GM23248 (cell line): ENCODE results near the gene MPZL3.

Experiments
- EZH2 ChIP-seq: fragments of 200-600 bp; sonication (generic); IDR thresholded peaks from 2 replicates; pipeline ENCODE4 v1.6.1; 2018; ENCODE audit warnings: antibody characterized with exemption, mild to moderate bottlenecking; ENCODE audit not compliant: insufficient read depth, poor library complexity, severe bottlenecking
- EZH2phosphoT487 ChIP-seq: fragments of 200-600 bp; sonication (generic); IDR thresholded peaks from 2 replicates; pipeline ENCODE4 v1.6.1; 2018; ENCODE audit warnings: antibody characterized with exemption, moderate library complexity, mild to moderate bottlenecking, low read depth; ENCODE audit not compliant: insufficient read depth

DNA sequence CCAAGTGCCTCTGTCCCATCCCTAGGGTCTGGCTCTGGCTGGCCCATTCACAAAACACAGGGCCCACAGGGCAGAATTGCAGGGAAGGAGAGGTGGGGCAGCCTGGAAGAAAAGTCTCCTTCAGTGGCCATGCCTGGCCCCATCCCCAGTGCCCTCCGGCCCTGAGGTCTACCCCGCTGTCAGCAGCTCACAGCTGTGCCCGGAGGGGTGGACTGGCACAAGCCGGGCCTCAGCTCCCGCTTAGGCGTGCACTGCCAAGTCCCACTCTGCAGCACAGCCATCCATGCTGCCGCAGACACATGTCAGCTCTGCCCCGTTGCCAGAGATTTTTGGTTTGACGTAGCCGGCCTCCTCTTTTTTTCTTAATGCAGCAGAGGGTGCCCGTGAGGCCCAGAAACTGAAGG lies 71.9 kb downstream of the MPZL3 start:
- TF ChIP-seq EZH2phosphoT487 (no peak), EZH2 (no peak)
